PFSK-1 (cell line): Measurements from ENCODE around the gene CTBP2.

ENCODE experiments used
- POLR2AphosphoS5 ChIP-seq: IDR thresholded peaks from 2 replicates; pipeline ENCODE4 v1.6.1; 2012; ENCODE audit warnings: low read depth, mild to moderate bottlenecking, control low read depth, low read length, moderate library complexity
- REST ChIP-seq, 2 experiments: IDR thresholded peaks; 2 replicates each; pipeline versions ENCODE4 v1.6.1 to v1.8.0; 2011 to 2012; ENCODE audit warnings: low read depth in 2 of 2, low read length in 2 of 2, control low read depth in 1 of 2, inconsistent platforms in 1 of 2, mild to moderate bottlenecking in 1 of 2, moderate library complexity in 1 of 2; ENCODE audit not compliant: insufficient read depth in 1 of 2
- SIN3A ChIP-seq: IDR thresholded peaks from 2 replicates; pipeline ENCODE4 v1.6.1; 2012; ENCODE audit warnings: mild to moderate bottlenecking, low read length, moderate library complexity, borderline replicate concordance; ENCODE audit not compliant: insufficient read depth

GRCh38 chr10:125066764-125067450, 93.5 kb downstream of the CTBP2 start:
- no peak for TF ChIP-seq POLR2AphosphoS5
- no peak for TF ChIP-seq REST (IDR thresholded peaks at IDR 0.05; ENCODE audit: insufficient read depth in 1 of 2, low read depth in 2 of 2, low read length in 2 of 2)
- TF ChIP-seq SIN3A = no peak
